GM19452 (cell line): ENCODE measurements around the gene KCTD11.

ENCODE experiments used
- ATAC-seq: cut with Tn5 transposase; IDR thresholded peaks from one replicate; pipeline ENCODE4 v1.9.1; 2021; ENCODE audit not compliant: unreplicated experiment

KCTD11 gene

DNA sequence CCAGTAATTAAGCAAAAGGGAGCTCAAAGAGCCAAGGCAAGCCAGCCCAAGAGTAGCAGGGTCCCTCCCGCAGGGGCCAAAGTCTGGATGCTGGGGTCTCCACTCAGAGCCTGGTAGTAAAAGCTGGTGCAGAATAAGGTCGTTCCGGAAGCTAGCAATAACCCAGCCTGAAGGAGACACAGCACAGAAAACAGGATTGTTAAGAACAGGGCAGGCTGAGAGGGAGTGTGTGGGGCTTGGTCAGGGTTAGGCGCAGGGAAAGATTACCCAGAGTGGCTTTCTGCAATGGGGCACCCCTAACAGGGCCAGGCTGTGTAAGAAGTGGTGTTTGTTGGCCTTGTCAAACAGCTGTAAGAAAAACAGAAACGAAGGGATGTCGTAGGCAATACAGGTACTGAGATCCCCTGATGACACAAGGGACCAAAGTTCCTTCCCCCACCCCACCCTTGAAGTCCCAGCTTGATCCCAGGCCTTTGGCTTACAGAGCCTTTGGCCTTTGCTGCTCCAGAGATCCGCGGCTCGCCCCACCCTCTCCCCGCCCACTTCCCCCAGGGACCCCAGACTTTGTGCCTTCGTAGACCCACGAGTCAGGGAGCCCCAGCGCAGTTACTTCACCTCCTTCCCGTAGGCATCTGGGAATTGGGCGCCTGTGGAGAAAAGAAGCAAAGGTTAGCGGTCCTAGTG, 51.2 kb downstream of the KCTD11 start:
- ATAC-seq = no peak

DNA sequence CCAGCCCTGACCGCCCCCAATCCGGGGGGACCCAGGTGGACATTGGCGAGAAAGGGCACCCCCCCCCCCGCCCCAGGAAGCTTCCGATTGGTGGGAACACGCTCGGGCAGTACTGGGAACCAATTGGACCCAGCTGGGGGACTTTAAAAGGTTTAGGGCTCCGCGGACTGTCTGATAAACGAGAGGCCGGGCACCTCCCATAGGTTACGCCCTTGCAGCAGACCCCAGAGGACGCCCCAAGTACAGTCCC, 51.7 kb downstream of the KCTD11 start:
- ATAC-seq = no peak

DNA sequence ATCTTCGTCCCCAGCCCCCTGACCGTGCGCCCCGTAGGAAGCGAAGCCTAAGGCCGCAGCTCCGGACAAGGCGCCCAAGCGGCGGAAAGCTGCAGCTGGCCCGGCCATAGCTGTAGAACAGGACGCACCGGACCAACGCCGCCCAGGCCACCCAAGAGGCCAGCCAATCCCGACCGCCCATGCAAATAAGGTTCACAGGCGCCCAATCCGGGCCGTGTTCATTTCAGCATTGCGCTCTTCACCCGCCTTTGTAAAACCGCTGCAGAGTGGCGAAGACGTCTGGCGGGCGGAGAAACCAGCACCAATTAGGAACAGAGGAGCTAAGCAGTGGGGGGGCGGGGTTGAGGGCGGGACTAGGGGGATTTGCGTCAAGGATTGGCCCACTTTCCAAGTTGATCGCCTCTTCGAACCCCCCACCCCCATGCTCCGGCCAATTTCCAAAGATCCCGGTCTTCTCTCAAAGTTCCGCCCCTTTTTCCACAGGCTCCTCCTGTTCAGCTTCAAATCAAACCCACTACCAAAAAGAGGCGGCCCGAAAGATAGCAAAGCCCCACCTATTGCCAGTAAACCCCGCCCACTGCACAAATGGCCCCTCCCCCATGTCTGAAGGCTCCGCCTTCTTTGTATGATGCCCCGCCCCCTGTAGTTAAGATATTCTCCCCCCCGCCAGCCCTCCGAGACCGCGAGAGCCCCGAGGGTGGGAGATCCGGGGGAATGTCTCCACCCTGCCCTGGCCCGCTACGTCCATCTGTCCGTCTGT, 52.2 kb downstream of the KCTD11 start, which contains the start of gene TMEM256:
Gene TMEM256, minus strand, starts transcription at position 121 of the 760 bp plus-strand sequence. Its CDS starts 13 bp downstream, at position 108.
- ATAC-seq = peak; percentile 92
